Activated naive CD8-positive, alpha-beta T cell (primary cell): ENCODE data around the gene TFIP11.

ENCODE experiments used
- H3K27ac Mint-ChIP-seq: one replicate; pipeline ENCODE4 v1.8.0; 2021; ENCODE audit warnings: mixed read lengths
- H3K27me3 Mint-ChIP-seq: one replicate; pipeline ENCODE4 v1.8.0; 2021; ENCODE audit warnings: mixed read lengths
- H3K36me3 Mint-ChIP-seq: one replicate; pipeline ENCODE4 v1.8.0; 2021; ENCODE audit warnings: mixed read lengths
- H3K4me1 Mint-ChIP-seq: one replicate; pipeline ENCODE4 v1.8.0; 2021; ENCODE audit warnings: low read depth, mixed read lengths
- H3K4me3 Mint-ChIP-seq: one replicate; pipeline ENCODE4 v1.8.0; 2021; ENCODE audit warnings: mild to moderate bottlenecking, mixed read lengths
- H3K9me3 Mint-ChIP-seq: one replicate; pipeline ENCODE4 v1.8.0; 2021; ENCODE audit warnings: low read depth, mixed read lengths

The TFIP11 gene

DNA sequence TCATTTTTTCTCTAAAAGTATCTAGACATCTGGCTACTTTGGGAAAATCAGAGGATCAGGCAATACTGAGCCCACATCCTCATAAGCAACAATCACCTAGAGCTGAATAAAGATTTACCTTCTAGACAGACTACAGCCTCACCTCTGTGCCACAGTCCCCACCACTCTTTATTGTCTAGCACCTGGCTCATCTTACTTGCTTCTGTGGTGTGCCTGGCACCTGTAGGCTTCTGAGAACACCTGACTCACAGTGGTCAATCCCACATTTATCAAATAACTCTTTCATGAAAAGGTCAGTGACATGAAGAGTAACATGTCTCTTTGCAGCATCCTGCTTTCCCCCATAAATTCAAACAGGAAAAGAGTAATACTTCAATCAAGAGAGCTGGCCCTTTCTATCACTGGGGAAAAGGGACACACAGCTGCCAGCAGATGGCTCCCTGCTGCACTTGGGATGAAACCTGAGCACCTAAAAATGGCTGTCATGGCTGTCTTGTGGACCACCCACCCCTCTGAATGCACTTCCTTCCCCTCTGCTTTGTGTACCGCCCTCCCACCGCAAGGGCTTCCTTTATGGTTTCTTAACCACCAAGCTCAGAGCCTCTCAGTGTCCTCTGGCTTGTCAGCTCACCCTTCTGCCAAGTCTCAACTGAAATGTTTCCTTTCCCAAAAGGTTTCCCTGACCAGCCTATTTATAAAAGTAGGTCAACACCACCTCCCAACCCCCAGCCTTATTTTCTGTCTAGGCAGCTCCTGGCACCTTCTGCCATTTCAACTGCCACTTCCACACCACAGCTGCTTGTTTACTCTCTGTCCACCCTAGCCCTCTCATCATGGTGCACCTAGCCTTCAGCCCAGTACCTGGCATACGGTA lies 9.3 kb downstream of the TFIP11 start:
- Mint-ChIP-seq H3K36me3 (peaks cover 9% of the 10 kb centered on the region), H3K27me3 (no peaks in the 10 kb centered on the region), H3K9me3 (no peaks in the 10 kb centered on the region), H3K4me1 (peaks cover 26% of the 10 kb centered on the region), H3K4me3 (peak overlapping the region; percentile 38), H3K27ac (peak overlapping the region; percentile 83)

DNA sequence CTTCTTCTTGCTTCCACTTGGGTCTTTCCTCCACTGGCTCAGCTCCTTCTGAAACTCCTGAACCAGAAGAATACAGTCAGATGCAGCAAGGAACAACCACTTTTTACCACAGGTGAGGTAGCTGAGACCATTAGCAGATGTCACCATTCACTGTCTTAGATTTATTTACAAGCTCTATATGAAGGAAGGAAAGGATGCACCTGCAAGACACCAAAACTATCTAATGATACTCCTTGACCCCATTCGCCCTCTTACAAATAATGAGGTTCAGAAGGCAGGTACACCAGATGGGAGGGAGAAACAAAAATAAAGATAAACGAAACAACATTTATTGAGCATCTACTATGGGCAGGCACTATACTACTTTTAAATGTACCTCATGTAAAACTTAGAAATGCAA lies 10.3 kb downstream of the TFIP11 start:
- Mint-ChIP-seq H3K36me3 (peaks cover 9% of the 10 kb centered on the region), H3K4me3 (no peak overlapping the region), H3K27me3 (no peaks in the 10 kb centered on the region), H3K4me1 (peaks cover 26% of the 10 kb centered on the region), H3K9me3 (no peaks in the 10 kb centered on the region), H3K27ac (no peak overlapping the region)

DNA sequence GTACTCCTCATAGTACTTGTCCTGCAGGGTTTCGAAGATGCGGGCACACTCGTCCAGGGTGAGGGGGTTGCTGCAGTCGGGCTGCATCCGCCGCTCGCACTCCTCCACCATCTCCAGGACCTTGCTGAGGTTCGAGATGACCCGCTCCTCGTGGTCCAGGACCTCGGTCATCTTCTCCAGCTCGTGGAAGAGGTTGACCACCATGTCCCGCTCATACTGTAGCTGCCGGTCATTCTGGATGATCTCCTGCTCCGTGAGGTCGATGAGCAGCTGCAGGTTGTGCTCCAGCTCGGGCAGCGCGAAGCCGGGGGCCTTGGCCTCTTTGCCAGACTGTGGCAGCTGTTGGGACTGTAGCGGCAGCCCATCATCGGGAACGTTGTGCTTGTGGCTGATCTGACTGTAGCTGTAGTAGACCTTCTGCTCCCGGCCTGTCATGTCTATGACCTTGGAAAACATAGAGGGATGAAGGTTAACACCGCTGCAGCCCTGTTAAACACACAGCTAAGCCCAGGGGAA lies 13.0 kb downstream of the TFIP11 start:
- Mint-ChIP-seq H3K4me3 (no peak overlapping the region), H3K9me3 (no peaks in the 10 kb centered on the region), H3K27me3 (no peaks in the 10 kb centered on the region), H3K36me3 (peaks cover 5% of the 10 kb centered on the region), H3K4me1 (peaks cover 22% of the 10 kb centered on the region), H3K27ac (no peak overlapping the region)

DNA sequence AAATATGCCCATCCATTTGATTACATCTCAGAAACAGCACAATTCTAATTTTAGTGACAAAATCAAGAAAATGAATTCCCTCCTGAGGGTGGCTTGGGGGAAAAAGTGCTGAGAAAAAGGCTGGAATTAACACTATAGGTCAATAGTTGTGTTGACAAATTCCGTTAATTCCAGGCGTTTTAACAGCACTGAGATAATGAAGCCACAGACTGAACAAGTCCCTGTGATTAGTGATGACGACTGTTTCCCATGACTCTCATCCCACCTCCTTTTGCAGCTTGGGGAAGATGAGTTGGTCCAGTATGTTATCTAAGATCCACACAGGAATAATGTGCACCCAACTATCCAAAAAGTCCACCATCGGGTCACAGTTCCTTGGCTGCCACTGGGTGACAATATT lies 15.8 kb downstream of the TFIP11 start:
- Mint-ChIP-seq H3K27me3 (no peaks in the 10 kb centered on the region), H3K4me3 (no peak overlapping the region), H3K27ac (no peak overlapping the region), H3K9me3 (no peaks in the 10 kb centered on the region), H3K4me1 (peaks cover 5% of the 10 kb centered on the region), H3K36me3 (peaks cover 3% of the 10 kb centered on the region)

DNA sequence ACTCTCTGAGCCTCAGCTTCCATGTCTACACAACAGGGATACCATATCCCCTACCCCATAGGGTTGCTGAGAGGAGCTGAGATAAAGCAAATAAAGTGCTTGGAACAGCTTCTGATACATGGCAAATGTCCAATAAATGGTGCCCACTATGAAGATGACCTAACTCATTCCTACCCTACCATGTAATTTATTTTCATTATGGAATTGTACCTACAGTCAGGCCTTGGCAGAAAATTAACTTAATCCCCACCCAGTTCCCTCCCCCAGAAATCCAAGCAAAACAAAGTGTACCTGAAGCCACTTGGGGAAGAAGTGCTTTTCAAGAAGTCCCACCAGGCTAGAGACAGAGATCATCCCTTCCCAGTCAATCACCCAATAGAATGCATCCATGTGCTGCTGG lies 17.8 kb downstream of the TFIP11 start:
- Mint-ChIP-seq H3K4me3 (no peak overlapping the region), H3K36me3 (peaks cover 3% of the 10 kb centered on the region), H3K9me3 (no peaks in the 10 kb centered on the region), H3K27me3 (no peaks in the 10 kb centered on the region), H3K4me1 (peaks cover 3% of the 10 kb centered on the region), H3K27ac (no peak overlapping the region)

DNA sequence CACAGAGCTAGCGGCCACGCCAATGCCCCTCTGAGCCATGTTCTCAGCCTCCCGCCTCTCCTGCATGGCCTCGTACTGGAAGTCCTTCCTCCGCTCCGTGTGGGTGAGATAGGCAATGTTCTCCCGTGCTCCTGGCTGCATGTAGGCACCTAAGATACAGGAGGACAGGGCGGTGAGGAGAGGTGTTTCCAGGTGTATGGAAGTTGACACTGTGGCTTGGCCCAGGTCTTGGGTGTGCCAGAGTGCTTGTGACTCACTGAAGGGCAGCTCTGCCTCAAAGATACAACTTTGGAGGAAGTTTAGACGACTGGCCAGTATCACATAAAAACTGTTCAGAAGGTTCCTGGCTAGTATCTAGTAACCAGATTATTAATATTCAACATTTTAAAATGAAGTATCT lies 20.1 kb downstream of the TFIP11 start:
- Mint-ChIP-seq H3K27me3 (no peaks in the 10 kb centered on the region), H3K4me1 (peaks cover 3% of the 10 kb centered on the region), H3K36me3 (peaks cover 3% of the 10 kb centered on the region), H3K27ac (no peak overlapping the region), H3K9me3 (no peaks in the 10 kb centered on the region), H3K4me3 (no peak overlapping the region)

DNA sequence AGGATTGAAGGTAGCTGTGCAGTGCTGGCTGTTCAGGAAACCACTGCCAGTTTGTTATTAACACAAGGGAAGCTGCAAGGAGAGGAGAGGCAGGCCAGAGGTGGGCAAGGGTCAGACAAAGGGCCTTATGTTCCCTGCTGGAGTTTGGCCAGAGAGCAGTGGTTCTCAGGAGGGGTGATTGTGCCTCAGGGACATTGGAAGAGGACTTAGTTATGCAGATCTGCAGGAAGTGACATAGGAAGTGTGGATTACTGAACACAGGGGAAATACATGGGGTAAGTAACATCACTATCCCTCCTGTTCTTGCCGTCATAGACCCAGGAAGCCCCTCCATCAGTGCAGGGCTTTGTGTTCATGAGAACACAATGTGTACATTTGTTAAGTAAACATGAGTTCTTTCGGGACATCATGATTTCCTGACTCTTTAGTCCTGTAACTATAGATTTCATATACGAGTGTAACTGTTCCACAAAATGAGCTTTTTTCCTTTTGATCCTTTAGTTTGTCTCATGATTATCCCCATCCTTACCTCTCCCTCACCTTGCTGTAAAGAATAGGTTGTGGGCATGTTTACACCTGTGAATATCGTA lies 22.7 kb downstream of the TFIP11 start:
- no peak overlapping the region for H3K4me3 Mint-ChIP-seq
- H3K36me3 Mint-ChIP-seq, result peaks cover 3% of the 10 kb centered on the region
- H3K27me3 Mint-ChIP-seq, result no peaks in the 10 kb centered on the region
- H3K9me3 Mint-ChIP-seq, result no peaks in the 10 kb centered on the region
- peaks cover 18% of the 10 kb centered on the region for H3K4me1 Mint-ChIP-seq
- H3K27ac Mint-ChIP-seq, result peak overlapping the region; percentile 71

DNA sequence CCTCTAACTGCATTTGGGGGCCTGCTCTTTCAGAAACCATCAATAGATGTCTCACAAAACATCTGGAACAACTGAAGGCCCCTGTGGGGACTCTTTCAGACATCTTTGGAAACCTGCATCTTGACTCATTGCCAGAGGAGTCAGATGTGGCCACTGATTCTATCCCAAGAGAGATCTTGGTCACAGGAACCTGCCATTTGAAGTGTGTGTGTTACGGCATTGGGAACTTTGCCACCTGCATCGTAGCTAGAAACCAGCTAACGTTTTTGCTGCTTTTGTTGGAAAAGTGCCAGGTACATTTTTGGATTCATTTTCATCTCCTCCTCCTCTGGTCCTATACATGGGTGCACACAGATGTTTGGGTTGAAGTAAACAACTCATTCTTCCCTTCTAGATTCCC lies 24.3 kb downstream of the TFIP11 start:
- H3K4me1 Mint-ChIP-seq, result peaks cover 23% of the 10 kb centered on the region
- H3K36me3 Mint-ChIP-seq, result no peaks in the 10 kb centered on the region
- H3K27ac Mint-ChIP-seq, result no peak overlapping the region
- no peaks in the 10 kb centered on the region for H3K27me3 Mint-ChIP-seq
- no peak overlapping the region for H3K4me3 Mint-ChIP-seq
- no peaks in the 10 kb centered on the region for H3K9me3 Mint-ChIP-seq

DNA sequence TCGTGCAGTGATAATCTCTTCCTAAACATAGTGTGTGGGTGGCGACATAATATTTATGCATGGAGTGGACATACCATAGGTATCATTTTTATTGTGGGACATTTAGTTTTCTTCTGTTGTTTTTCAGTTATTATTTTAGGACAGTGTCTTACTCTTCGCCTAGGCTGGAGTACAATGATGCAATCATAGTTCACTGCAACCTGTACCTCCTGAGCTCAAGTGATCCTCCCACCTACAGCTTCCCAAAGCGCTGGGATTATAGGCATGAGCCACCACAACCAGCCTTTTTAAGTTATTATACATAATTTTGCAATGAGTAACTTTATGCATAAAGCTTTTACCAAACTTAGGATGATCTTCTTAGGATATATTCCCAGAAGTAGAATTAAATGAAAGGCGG lies 25.9 kb downstream of the TFIP11 start:
- Mint-ChIP-seq H3K27me3 (no peaks in the 10 kb centered on the region), H3K4me3 (peak overlapping the region; percentile 48), H3K27ac (no peak overlapping the region), H3K36me3 (peaks cover 3% of the 10 kb centered on the region), H3K9me3 (no peaks in the 10 kb centered on the region), H3K4me1 (peaks cover 39% of the 10 kb centered on the region)

DNA sequence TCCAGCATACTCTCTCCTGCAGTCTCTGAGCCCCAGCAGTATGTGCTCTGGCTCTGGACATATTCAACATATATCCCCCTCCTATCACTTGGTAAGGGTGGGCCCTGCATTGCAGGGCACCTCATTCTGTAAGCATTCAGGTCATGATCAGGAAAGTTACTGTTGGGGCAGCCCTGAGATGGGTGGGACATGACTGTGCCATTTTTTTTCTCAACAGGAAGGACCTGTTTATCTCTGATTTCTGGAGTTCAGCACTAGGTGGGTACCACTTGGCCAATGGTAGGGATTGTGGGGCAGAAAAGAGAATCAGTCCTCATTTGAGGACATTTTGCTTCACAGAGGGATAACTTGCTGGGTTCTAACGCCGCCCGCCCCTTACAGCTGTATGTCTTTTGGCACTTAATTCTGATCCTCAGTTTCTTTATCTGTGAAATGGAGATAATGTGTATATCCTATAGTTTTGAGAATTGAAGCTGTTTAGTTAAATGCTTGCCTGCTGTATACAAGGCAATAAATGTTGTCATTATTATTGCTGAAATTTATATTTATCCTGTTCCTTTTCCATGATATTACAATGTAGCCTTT lies 26.4 kb downstream of the TFIP11 start:
- Mint-ChIP-seq H3K27me3 (no peaks in the 10 kb centered on the region), H3K27ac (peak overlapping the region; percentile 72), H3K4me3 (peak overlapping the region; percentile 99), H3K36me3 (peaks cover 5% of the 10 kb centered on the region), H3K4me1 (peaks cover 44% of the 10 kb centered on the region), H3K9me3 (no peaks in the 10 kb centered on the region)

DNA sequence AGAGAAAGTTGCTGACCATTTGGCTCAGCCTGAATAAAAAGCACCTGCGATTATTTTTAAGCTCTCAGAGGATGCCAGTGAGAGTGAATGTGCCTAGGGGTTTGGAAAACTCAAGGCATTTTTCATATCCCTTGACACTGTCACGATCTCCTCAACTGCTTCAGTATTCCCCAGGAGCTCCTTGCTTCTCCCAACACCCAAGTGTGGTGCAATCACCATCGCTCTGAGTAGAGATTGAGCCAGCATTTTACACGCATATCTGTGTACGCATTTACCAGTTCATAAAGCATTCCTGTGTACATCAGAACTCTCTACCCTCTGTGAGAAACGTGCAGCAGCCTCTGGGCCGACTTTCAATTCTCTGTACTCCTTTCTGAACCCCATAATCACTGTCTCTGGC lies 27.3 kb downstream of the TFIP11 start:
- H3K9me3 Mint-ChIP-seq, result no peaks in the 10 kb centered on the region
- H3K36me3 Mint-ChIP-seq, result peaks cover 5% of the 10 kb centered on the region
- peaks cover 52% of the 10 kb centered on the region for H3K4me1 Mint-ChIP-seq
- H3K27ac Mint-ChIP-seq, result peak overlapping the region; percentile 72
- H3K4me3 Mint-ChIP-seq, result peak overlapping the region; percentile 99
- no peaks in the 10 kb centered on the region for H3K27me3 Mint-ChIP-seq

DNA sequence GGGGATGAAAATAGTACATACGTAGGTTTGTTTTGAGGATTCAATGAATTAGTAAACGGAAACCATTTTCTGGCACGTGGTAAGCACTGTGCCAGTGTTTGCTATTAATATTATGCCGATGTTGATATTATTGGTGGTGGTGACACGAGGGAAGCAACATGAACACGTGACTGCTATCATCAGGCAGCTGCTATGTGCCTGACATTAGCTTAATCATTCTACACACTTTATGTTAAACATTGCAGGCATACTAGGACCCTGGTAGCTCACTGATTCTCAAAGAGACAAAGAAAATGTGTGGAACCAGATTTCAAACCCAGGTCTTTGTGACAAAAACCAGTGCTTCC lies 27.9 kb downstream of the TFIP11 start:
- Mint-ChIP-seq H3K27me3 (no peaks in the 10 kb centered on the region), H3K27ac (peak overlapping the region; percentile 95), H3K4me1 (peaks cover 59% of the 10 kb centered on the region), H3K4me3 (peak overlapping the region; percentile 99), H3K36me3 (peaks cover 11% of the 10 kb centered on the region), H3K9me3 (no peaks in the 10 kb centered on the region)

DNA sequence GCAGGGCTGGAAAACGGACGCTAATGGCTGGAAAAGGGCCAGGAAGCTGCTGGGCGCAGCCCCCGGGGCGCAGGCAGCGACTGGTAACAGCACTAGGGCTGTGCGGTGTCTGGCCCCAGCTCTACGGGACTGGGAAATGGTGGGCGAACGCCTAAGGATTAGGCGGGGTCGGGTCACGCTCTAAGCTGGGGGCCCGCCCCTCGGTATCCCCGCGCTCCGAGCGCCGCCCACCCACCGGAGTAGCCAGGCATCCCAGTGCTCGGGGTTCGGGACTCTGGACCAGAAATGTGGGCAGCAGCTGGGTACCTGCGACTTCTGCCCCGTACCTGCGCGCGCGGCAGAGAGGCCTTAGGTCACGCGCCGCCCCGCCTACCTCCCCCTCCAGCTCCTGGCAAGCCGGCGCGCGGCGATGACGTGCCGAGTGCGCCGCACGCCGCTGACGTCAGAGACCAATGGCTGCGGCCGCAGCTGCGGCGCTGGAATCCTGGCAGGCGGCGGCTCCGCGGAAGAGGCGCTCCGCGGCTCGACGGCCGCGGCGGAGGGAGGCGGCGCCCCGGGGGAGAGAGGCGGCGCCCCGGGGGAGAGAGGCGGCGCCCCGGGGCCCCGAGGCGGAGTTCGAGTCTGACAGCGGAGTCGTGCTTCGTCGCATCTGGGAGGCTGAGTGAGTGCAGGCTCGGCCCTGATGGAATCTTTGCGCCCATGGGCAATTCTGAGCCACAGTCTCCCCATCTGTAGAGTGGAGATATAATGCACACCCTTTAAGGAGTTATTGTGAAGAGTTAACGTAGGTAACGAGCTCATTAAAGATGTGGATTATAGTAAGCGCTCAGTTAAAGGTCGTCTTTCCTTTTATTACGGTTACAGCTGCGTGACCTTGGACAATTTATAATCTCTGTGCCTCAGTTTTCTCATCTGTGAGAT lies 28.6 kb downstream of the TFIP11 start, which contains the start of the genes HPS4 and SRRD:
Gene HPS4, minus strand, starts transcription at position 345 of the 921 bp plus-strand sequence. CDS start 2,021 bp downstream, outside the sequence.
Gene SRRD, plus strand, starts transcription at position 439 of the 921 bp plus-strand sequence. Its CDS starts 14 bp downstream, at position 453.
- Mint-ChIP-seq H3K27ac (peak within 1 kb of the TSS; percentile 96), H3K27me3 (no peaks in the 10 kb centered on the region), H3K36me3 (peaks cover 13% of the 10 kb centered on the region), H3K4me1 (peaks cover 66% of the 10 kb centered on the region), H3K9me3 (no peaks in the 10 kb centered on the region), H3K4me3 (peak within 1 kb of the TSS; percentile 99)

DNA sequence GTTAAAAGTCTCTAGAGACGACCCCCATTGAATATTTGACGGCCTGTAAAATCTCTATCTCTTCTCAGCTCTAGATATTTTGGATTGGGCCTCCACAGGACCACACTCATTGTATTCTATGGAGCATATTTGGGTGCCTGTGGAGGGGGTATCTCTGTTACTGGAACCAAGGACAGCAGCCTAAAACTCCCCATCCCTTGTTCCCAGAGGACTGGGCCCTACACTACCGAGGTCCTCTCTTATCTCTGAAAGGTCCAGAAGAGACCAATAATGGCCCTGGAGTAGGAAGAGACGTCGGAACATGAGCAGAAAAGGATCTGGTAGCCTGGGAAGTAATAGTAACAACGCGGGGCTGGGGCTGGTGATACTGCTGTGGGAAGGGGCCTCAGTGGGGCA lies 29.2 kb downstream of the TFIP11 start:
- peaks cover 66% of the 10 kb centered on the region for H3K4me1 Mint-ChIP-seq
- no peaks in the 10 kb centered on the region for H3K9me3 Mint-ChIP-seq
- peaks cover 13% of the 10 kb centered on the region for H3K36me3 Mint-ChIP-seq
- H3K4me3 Mint-ChIP-seq, result peak overlapping the region; percentile 99
- H3K27ac Mint-ChIP-seq, result peak overlapping the region; percentile 96
- H3K27me3 Mint-ChIP-seq, result no peaks in the 10 kb centered on the region
